Parathyroid adenoma (tissue), 2 donors: ENCODE results near the gene INSC.
A peak's percentile ranks its signal among the peaks of the same experiment; 100 is the strongest.

Experiments
- H2AFZ ChIP-seq: fragments of 300-600 bp; sonication (generic); one replicate; pipeline ENCODE4 v1.7.0; 2017; ENCODE audit warnings: antibody characterized with exemption, mild to moderate bottlenecking
- H3K27ac ChIP-seq: fragments of 300-600 bp; sonication (generic); one replicate; pipeline ENCODE4 v1.7.0; 2017
- H3K27me3 ChIP-seq: fragments of 300-600 bp; sonication (generic); one replicate; pipeline ENCODE4 v1.7.0; 2017; ENCODE audit warnings: low read length; ENCODE audit not compliant: control insufficient read depth, insufficient read depth
- H3K36me3 ChIP-seq: fragments of 300-600 bp; sonication (generic); one replicate; pipeline ENCODE4 v1.7.0; 2017; ENCODE audit warnings: low read length; ENCODE audit not compliant: control insufficient read depth, insufficient read depth
- H3K4me1 ChIP-seq: fragments of 300-600 bp; sonication (generic); one replicate; pipeline ENCODE4 v1.7.0; 2017; ENCODE audit warnings: control low read depth
- H3K4me2 ChIP-seq: fragments of 300-600 bp; sonication (generic); one replicate; pipeline ENCODE4 v1.7.0; 2017; ENCODE audit warnings: low read length
- H3K4me3 ChIP-seq: fragments of 300-600 bp; sonication (generic); one replicate; pipeline ENCODE4 v1.7.0; 2017; ENCODE audit warnings: low read depth, low read length
- H3K79me2 ChIP-seq: fragments of 300-600 bp; sonication (generic); one replicate; pipeline ENCODE4 v1.7.0; 2017; ENCODE audit warnings: control low read depth
- H3K9ac ChIP-seq: fragments of 300-600 bp; sonication (generic); one replicate; pipeline ENCODE4 v1.7.0; 2017; ENCODE audit warnings: mild to moderate bottlenecking
- H3K9me3 ChIP-seq: fragments of 300-600 bp; sonication (generic); one replicate; pipeline ENCODE4 v1.7.0; 2017; ENCODE audit warnings: low read length; ENCODE audit not compliant: control insufficient read depth
- CTCF ChIP-seq: fragments of 300-600 bp; sonication (generic); IDR thresholded peaks from one replicate; pipeline ENCODE4 v1.7.0; 2017; ENCODE audit warnings: antibody characterized with exemption, mild to moderate bottlenecking
- donor health status: primary hyperparathyroidism.

The INSC gene

DNA sequence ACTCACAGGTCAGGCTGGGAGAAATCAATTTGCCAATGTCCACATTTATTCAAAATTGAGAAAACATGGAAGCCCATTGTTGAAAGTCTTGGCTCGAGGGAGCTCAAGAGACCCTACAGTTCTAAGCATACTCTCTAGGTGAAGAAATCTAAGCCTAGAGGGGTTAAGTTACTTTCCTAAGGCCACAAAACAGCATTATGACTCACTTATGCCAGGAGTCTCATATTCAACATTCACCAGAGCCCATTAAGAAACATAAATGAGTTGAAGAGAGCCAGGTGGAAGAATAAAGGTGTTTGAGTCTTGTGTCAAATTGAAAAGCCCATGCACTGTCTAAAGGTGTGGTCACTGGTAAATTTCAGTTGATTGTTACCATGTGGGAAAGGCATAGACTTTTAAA lies 108.1 kb downstream of the INSC start:
- no peak overlapping the region for H2AFZ ChIP-seq
- no peaks in the 10 kb centered on the region for H3K27me3 ChIP-seq
- no peak overlapping the region for H3K9ac ChIP-seq
- H3K79me2 ChIP-seq = no peaks in the 10 kb centered on the region
- no peak overlapping the region for H3K4me2 ChIP-seq
- H3K27ac ChIP-seq = no peak overlapping the region
- H3K9me3 ChIP-seq = no peaks in the 10 kb centered on the region
- no peak overlapping the region for H3K4me3 ChIP-seq
- H3K4me1 ChIP-seq = peaks cover 44% of the 10 kb centered on the region
- TF ChIP-seq CTCF = no peak
- H3K36me3 ChIP-seq = no peaks in the 10 kb centered on the region

GRCh38 chr11:15223318-15223717 lies 108.6 kb downstream of the INSC start:
- Histone ChIP-seq H3K79me2 (no peaks in the 10 kb centered on the region), H2AFZ (peak overlapping the region; percentile 3), H3K27ac (peak overlapping the region; percentile 21), H3K36me3 (no peaks in the 10 kb centered on the region), H3K9me3 (no peaks in the 10 kb centered on the region), H3K4me3 (no peak overlapping the region), H3K27me3 (no peaks in the 10 kb centered on the region), H3K9ac (no peak overlapping the region), H3K4me1 (peaks cover 44% of the 10 kb centered on the region), H3K4me2 (no peak overlapping the region)
- TF ChIP-seq CTCF = no peak

DNA sequence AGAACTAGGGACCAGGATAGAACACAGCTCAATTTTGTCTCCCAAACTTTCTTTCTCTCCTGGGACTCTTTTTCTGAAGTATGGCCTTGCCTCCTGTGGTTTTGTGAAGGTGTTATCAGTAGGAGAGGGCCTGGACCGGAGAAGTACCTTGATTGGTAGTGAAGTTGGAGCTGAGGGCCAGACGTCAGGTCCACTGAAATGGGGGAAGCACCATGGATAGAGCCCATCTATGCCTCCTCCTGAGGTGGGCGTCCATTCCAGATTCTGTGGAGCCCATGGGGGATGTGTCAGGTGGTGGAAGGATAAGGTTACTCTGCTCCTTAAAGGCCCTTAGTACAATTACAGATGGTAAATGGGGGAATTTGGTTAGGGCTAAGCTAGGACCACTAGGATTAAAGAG lies 109.7 kb downstream of the INSC start:
- Histone ChIP-seq H3K27ac (peak overlapping the region; percentile 21), H3K27me3 (no peaks in the 10 kb centered on the region), H3K9ac (no peak overlapping the region), H3K79me2 (no peaks in the 10 kb centered on the region), H3K4me3 (no peak overlapping the region), H3K9me3 (no peaks in the 10 kb centered on the region), H3K36me3 (no peaks in the 10 kb centered on the region), H2AFZ (peak overlapping the region; percentile 15), H3K4me2 (no peak overlapping the region), H3K4me1 (peaks cover 43% of the 10 kb centered on the region)
- no peak for TF ChIP-seq CTCF

- no peaks in the 10 kb centered on the region for H3K9me3 ChIP-seq
- H3K4me3 ChIP-seq = no peak overlapping the region
- no peaks in the 10 kb centered on the region for H3K79me2 ChIP-seq
- H3K9ac ChIP-seq = no peak overlapping the region
- no peaks in the 10 kb centered on the region for H3K27me3 ChIP-seq
- H2AFZ ChIP-seq = peak overlapping the region; percentile 2
- no peaks in the 10 kb centered on the region for H3K36me3 ChIP-seq
- H3K4me1 ChIP-seq = peaks cover 39% of the 10 kb centered on the region
- no peak for TF ChIP-seq CTCF
- peak overlapping the region; percentile 76 for H3K27ac ChIP-seq
- H3K4me2 ChIP-seq = no peak overlapping the region
Observed at GRCh38 chr11:15227011-15227410, 112.3 kb downstream of the INSC start.

- no peak overlapping the region for H2AFZ ChIP-seq
- H3K9me3 ChIP-seq = no peaks in the 10 kb centered on the region
- no peaks in the 10 kb centered on the region for H3K27me3 ChIP-seq
- no peak for TF ChIP-seq CTCF
- no peaks in the 10 kb centered on the region for H3K79me2 ChIP-seq
- H3K4me2 ChIP-seq = no peak overlapping the region
- no peak overlapping the region for H3K27ac ChIP-seq
- H3K9ac ChIP-seq = no peak overlapping the region
- H3K36me3 ChIP-seq = no peaks in the 10 kb centered on the region
- H3K4me3 ChIP-seq = no peak overlapping the region
- peaks cover 49% of the 10 kb centered on the region for H3K4me1 ChIP-seq
Observed at GRCh38 chr11:15228331-15228849, 113.7 kb downstream of the INSC start.
